Measurements from ENCODE around the gene POU3F2.

Gene POU3F2

DNA sequence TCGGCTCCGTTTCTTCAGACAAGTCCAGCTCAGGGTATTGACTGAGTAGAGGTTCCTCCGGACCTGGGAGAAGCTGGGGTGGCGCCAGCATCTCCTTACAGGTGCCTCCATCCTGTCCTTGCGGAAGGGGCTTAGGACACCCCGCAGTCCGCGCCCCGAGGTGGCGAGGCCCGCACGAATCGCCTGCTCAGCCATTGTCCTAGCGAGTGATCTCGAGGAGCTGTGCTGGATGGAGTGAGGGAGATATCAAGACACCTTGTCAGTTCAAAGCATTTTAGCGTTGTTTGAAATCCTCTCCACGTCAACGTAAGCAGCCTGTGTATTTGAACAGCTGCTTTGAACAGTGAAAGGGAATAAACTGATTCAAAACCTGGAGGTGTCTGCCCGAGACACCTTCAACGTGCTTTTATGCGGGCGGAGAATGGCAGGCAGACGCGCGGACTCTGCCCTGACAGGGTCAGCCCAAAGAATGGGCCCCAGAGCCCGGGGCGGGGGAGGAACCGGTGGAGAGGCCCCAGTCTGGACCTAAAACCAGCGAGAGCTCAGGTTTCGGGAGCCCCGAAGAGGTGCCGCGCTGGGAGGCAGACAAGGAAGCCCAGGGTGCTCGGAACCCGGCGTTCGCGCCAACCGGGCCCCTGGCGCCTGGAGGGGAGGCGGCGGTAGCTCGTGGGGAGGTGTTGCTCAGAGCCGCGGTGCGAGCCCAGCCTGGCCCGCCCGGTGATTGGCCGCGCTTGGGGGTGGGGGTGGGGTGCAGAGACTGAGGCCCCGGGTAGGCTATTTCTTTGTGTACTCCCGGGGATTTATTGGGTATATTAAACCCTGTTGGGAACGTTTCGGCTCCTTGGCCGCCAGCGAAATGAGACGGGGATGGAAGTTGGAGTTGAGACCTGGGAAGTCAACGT lies 3.1 kb upstream of the POU3F2 start:
- DNase-seq (ENCODE audit: low read depth in 2 of 2): no peak

DNA sequence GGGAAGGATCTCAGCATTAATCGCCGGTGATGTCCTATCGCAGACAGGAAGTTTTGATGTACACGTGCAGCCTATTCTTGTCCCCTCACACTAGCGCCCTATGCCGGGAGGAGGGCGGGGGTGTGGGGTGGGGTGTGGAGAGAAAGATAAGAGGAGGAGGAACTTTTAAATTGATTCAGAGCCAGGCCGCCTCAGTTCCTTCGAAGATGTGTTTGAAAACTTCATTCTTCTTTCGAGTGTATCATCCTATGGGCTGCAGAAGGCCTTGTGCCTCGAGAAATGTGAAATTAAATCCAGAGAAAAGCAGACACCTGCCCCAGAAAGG lies 2.5 kb upstream of the POU3F2 start:
- DNase-seq (ENCODE audit: low read depth in 2 of 2): no peak

DNA sequence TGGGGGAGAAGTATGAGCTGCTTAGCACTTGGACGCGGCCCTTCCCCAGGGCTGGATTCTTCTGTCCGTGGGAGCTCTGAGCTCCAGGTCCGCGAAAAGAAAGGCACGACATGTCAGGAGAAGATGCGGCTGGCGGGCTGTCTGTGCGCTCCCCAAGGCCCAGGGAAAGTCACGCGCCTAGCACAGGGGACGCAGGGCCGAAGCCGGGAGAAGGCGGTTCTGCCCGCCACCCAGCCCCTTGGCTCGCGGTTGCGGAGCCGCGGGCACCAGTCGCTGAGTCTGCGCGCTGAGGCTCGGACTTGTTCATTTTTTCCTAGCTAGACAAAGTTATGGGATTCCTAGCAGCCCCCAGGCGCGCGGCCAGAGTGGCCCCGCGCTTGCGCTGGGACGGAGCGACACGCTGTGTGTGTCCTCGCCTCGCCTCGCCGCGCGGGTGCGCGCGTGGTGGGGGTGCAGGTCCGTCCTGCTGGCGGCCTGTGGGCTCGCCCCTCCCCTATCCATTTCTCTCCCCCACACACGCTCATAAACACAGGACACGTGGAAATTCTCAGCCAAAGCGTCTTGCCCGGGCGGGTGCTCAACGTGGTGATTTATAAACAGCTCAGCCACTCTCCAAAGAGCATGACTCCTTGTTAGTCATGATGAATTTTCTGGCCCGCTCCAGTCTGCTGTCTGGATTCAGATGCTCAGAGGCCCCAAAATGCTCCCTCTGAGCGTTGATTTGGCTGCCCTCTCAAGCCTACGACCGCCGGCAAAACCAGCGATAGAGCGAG lies 1.9 kb upstream of the POU3F2 start:
- no peak for DNase-seq (ENCODE audit: low read depth in 2 of 2)

DNA sequence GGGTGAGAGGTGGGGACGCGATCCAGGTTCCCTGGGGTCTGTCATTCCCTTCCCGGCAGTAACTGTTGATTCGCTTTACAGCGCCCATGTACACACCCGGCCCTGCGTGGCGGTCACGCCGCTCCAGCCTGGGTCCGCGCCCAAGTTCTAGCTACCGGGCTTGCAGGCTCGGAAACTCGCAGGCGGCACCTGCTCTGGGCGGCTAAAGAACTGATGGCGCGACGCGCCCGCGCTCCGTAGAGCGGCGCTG lies 1.4 kb upstream of the POU3F2 start:
- no peak for DNase-seq (ENCODE audit: low read depth in 2 of 2)

DNA sequence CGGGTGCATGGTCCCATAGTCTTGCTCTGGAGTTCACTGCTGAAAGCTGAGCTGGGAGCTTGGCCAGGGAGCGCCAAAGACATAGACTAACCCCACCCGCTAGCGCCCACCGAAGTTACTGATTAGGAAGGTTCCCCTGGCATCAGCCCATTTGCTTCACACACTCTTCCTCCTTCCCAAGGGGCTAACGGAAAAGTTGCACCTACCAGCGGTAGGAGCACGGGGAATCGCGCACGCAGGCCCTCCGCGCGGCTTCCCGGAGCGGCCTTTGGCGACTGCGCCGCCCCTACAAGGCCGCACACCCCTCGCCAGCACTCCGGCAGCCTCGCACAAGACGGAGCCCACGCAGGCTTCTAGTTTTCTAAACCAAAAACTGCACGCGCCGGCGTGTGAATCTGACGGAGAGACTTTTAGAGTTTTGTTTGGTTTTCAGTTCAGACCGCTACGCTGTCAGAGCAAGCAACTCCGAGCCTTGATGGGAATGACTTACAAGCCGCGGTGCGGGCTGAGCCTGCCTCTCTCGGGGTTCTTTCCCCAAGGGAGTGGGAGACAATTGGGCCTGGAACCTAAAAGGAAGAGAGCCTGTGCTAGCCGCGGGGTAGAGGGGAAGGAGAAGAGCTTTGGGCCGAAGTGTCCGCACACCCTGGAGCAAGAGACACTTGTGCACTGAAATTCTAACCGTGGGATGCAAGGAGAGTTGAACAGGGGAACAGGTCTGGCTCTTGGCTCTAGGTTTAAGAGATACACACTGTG lies 891 bp upstream of the POU3F2 start:
- no peak for DNase-seq (ENCODE audit: low read depth in 2 of 2)

DNA sequence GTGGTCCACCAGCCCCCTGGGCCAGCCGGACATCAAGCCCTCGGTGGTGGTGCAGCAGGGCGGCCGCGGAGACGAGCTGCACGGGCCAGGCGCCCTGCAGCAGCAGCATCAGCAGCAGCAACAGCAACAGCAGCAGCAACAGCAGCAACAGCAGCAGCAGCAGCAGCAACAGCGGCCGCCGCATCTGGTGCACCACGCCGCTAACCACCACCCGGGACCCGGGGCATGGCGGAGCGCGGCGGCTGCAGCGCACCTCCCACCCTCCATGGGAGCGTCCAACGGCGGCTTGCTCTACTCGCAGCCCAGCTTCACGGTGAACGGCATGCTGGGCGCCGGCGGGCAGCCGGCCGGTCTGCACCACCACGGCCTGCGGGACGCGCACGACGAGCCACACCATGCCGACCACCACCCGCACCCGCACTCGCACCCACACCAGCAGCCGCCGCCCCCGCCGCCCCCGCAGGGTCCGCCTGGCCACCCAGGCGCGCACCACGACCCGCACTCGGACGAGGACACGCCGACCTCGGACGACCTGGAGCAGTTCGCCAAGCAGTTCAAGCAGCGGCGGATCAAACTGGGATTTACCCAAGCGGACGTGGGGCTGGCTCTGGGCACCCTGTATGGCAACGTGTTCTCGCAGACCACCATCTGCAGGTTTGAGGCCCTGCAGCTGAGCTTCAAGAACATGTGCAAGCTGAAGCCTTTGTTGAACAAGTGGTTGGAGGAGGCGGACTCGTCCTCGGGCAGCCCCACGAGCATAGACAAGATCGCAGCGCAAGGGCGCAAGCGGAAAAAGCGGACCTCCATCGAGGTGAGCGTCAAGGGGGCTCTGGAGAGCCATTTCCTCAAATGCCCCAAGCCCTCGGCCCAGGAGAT lies 1.0 kb downstream of the POU3F2 start:
- no peak for DNase-seq (ENCODE audit: low read depth in 2 of 2)

DNA sequence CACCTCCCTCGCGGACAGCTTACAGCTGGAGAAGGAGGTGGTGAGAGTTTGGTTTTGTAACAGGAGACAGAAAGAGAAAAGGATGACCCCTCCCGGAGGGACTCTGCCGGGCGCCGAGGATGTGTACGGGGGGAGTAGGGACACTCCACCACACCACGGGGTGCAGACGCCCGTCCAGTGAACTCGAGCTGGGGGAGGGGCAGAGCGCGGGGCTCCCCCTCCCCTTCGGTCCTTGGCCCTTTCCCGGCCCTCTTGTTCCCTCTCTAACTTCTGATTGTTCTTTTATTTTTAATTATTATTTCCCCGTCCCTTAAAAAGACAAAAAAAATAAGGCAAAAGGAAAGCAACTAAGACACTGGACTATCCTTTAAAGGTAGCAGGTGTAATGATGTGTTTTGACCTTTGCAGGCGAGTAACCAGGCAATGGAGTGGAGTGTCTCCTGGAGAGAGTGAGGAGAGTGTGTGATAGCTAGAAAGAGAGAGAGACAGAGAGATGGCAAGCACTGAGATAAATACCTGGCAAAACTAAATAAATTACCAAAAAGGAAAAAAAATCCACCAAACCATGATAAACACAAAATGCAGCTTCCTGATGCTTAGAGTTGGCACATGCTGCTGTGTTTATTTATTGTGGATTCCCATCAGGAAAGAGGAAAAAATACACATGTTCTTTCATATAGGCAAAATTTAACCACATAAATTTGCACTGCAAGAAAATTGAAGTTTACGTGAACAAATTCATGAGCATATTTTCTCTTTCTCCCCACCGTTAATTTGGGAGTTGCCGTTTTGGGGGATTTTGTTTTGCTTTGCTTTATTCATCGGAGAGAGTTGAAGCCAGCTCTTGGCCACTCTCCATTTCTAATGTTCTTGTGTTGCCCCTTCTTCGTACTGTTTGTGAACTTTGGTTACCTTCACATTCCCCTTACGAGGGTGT lies 1.9 kb downstream of the POU3F2 start:
- no peak for DNase-seq (ENCODE audit: low read depth in 2 of 2)

DNA sequence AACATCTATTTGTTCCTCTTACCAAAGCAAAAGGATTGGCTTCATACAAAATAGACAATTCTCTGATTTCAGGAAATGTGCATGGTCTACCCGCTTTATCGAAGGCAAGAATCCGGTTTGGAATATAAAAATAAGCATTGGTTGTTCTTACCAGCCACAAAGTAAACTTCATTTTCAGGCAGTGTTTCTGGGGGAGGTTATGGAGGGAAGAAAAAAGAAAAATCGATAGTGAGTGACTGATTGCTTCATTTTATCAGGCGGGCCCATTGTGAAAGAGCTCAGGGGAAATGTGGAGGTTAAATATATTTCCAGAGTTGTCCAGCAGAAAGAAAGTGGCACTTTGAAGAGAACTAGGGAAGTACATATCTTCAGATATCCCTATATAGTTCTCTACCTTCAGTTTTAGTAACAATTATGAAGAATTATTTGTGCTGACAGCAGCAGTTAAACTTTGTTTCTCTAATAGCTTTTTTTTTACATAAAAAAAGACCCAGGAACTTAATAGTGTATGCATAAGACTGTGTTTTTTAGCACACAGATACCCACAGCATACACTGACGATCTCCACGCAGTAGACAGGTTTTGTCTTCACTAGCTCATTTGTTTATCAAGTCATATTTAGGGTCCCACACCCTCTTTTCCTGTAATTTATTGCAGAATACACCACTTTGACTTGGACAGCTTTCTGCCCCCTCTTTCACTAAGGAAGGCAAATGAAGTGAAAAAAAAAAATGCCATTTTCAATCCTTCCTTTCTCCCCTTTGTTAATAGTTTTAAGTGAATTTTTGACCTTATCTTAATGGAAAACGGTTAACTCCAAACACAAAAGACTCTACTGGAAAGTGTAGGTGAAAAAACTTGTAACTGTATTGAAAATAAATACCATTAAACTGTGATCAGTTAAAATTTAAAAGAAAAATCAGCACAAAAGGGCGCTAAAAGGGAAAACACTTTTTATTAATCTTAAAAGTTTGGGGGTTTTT lies 2.9 kb downstream of the POU3F2 start:
- DNase-seq (ENCODE audit: low read depth in 2 of 2): no peak

DNA sequence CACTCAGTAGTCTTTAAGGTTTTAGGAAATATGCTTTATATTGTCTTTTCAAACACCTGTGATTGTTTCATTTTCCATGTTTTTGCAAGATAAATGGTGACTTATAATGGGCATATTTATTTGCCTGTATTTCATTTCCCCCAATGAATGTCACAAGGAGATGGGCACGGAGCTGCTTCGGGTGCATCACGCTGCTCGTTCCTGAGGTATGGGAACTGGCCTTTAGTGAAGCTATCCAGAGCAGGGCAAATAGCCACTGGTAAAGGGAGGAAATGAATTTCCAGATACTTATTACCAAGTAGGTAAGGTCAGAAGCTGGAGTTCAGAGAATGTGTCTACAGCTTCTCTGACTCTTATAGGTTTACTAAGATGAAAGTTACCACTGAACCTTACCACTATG lies 3.7 kb downstream of the POU3F2 start:
- DNase-seq (ENCODE audit: low read depth in 2 of 2): no peak

DNA sequence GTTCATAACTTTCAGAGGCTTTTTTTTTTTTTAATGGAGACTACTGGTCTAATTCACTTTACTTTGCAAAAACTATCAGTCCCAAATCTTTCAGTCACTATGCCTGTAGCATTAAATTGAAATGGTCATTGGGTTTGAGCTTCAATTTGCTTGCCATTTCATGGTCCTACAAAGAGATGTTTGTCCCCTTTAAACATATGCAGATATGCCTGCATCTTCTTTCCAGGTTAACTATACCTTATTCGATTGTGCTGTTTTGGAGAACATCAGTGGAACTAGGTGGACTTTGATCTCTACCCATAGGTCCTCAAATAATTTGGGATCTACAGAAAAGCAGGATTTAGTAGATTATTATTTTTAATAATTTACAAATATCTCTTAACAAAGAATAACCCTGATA lies 4.6 kb downstream of the POU3F2 start:
- no peak for DNase-seq (ENCODE audit: low read depth in 2 of 2)

DNA sequence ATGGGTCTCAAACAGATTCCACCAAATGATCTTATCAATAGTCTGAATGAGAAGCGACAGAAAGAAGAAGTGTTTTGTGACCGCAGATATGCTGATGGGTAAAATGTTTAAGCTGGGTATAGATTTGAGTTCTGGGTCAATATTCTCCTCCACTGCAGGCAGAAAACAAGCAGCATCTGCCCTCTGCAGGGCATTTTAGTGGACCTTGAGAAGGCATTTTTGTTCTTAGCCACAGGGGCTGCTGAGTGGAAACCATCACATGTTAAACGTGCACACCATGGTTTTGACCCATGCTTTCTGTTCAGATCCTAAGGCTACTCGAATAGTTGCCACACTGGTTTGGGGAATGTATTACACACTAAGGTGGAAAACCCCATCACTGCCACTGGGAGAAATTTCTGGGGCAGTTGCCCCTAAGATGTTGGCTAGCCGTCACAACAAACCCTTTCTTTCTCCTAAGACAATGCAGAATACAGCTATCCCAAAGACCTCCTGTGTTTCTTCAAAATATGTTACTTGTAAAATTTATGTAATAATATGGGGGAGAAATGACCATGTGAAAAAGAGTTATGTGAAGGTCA lies 5.5 kb downstream of the POU3F2 start:
- no peak for DNase-seq (ENCODE audit: low read depth in 2 of 2)

DNA sequence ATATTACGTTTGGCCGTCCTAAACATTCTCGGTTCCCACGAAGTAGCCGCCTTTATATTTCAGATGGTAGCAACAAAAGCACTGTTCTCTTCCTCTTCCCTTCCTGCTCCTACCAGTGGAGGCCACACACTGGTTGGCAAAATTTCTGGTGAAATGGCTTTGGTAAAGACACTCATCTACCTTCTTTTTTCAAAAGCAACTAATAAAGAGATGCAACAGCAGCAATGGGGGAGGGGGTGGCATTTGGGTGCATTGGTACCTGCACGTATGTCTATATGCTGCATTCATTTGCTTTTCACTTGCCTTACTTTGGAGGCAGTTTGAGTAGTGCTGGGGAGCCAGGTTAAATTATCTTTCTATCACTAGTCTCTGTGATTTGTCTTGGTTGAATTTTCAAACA lies 6.0 kb downstream of the POU3F2 start:
- no peak for DNase-seq (ENCODE audit: low read depth in 2 of 2)

DNA sequence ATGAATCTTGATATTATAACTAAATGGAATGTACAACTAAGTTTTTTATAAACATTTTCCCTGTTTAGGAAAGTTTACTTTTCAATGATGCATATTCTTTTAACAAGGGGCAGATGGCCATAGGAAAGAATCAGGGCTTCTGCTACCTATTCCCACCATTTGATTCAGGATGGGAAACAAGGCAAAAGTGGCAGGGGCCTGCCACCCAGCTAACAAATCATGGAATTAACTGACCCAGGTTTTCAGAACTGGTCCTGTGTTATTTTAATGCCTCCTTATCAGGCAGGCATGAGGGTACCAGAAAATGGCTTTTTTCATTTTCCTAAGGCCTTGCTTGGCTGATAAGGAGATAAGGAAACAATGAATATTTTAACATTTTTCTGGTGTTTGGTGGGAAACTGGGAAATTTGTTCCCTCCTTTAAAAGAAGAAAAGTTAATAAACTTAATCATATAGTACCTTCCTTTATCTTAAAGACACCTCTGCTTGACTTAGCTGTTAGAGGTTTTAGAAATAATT lies 6.7 kb downstream of the POU3F2 start:
- no peak for DNase-seq (ENCODE audit: low read depth in 2 of 2)

DNA sequence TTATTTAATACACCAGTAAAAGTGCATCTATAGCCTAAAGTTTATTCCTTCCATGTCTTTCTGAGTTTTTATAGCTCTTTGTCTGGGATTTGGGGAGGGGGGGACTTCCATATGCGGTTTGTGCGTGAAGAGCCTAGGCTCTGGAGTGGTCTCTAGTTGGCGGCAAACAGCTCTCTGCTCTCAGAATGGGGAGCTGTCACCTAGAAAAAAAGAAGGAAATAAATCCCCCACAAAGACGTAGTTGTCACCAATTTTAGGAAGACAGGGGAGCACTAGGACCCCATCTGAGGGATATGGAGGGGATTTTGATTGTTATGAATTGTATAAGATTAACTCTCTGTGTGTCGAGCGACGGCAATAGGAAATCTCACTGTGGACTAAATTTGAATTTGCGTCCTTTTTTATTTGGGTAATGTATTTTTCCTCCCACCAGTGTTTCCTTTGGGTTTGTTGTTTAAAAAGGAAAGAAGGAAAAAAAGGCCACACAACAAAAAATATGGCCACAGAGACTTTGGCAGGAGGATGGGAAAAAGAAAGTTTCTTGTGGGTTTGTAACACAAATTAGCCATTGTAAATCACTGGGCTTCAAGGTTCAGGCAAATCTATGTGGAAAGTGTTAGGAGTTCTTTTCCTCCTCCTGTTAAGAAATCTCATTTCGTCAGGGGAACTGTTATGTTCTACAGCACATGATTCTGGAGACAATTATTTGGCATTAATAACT lies 7.4 kb downstream of the POU3F2 start:
- no peak for DNase-seq (ENCODE audit: low read depth in 2 of 2)

DNA sequence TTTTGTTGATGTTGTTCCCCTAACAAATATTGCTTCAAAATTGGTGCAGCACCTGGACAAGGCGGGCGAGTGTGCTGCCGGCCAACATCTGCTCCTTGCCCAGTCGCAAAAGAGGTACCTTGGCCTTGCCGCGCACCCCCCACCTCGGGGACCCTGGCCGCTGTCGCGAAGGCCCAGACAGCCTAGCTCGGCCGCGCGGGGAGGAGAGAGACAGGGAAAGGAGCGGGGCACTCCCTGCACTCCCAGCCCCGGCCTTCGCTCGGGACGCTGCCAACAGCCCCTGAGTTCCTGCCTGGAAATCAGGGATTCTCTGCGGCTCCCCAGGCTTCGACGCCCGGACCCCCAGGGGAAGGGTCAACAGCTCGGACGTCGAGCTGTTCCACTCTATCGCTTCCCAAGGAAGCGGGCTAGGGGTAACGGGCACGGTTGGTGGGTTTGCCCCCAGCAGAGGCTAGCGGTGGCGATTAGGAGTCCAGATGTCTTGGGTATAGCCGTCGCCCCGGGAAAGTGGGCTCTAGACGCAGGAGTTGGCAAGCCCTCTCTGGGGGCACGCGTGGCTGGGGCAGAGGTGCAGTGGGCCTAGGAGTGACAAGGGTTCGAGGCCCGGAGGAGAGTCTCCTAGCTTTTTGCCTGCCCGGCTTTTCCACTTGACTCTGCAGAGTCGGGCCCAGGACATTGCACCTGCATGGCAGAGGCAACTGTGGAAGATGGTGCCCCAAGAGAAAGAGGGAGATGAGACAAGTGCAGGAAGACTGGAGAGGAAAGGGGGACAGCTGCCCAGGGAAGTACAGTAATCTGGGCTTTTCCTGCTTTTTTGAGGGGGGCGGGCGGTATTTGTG lies 8.2 kb downstream of the POU3F2 start:
- no peak for DNase-seq (ENCODE audit: low read depth in 2 of 2)

DNA sequence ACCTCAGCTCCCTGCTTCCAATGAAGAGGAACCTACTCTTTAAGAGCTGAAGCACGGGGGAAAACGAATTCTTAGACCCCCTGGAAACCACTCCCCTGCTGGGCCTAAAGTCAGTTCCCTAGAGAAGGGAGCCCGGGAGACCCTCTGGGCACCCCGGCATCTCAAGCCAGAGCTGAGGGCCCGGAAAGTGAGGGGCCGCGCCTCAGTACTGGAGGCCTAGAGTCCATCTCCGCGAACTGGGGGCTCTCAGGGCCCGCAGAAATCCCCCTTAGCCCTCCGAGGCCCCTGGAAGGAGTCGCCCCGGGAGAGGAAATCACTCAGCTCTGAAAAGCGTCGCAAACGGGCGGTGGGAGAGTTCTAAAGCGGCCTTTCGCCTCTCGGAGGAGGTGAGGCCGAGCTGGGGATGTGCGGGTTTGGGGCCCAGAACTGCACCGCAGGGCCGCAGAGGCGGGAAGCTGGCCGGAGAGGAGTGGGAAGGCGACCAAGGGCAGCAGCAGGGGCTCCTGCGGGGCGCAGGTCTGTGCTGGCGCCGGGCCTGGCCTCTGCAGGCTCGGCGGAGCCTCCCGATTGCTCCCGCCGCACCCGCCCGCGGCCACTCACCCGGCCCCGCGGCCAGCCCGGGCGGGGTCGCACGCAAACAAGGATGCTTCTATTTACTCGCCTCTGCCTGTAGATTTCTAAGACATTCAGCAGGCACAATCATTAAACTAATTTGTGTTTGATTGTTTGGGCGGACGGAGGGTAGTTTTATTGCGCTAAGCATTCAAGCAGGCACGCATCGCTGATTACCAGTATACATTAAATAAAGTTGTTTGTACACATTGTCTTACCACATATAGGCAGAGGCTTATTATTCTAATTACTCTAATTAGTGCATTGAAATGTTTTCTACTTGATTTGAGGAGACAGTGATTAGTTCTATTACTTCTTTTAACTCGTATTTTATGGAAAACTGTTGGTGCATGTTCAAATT lies 9.2 kb downstream of the POU3F2 start:
- no peak for DNase-seq (ENCODE audit: low read depth in 2 of 2)
